Fibroblast of peridontal ligament (primary cell): ENCODE measurements around the gene KATNA1.
"Not testable (repeated sequence)": the region's sequence is repeated elsewhere in the genome, so short reads cannot be mapped to it uniquely, and the experiment has no call there.

Source experiments
- DNase-seq: peaks from one replicate; pipeline ENCODE4 v3.0.0-alpha.2; 2010; ENCODE audit errors: extremely low read depth

KATNA1 gene

DNA sequence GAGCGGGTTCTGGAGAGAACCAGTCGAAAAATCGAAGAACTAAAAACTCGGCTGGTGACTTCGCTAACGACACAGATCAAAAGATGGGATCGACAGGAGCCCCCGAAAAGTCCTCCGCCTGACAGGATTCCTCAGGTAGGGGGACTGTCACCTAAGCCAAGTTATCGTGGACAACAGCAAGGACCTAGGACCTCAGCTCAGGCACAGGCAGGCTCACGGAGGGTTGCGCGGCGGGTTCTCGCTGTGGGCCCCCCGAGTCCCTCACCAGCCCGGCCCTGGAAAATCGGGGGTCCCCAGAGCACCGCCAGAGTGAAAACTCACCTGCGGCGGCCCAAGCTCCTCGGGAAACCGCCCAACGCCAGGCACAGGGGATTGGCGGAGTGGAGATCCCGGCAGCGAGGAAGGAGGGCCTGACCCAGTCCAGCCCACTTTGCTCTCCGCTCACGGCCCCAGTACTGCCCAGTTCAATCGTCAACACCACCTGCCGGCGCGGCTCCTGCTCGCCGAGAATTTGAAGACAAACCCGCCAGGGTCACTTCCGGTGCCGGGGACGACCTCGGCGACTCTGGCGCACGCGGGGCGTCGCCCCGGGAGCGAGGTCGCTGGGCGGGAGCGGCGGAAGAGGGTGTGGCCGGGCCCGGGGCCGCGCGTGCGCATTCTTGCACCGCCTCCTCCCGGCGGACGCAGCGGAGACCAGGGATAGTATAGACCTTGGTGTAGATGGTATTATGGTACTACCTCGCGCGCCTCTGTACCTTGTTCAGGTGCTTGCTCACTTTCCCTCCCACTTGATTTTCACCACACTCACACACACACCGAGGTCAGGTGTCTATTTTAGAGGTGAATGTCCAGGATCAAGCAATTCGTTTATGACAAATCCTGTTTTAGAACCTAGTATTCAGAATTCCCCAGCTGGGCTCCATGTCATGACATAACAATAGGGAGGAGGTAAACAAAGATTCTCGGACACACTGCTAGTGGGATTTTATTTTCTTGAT, at the start of gene KATNA1:
TSS of gene KATNA1 (minus strand) at position 567 of the 998 bp plus-strand sequence. CDS start 10,167 bp downstream, outside the sequence.
- DNase-seq: peak; percentile 66

DNA sequence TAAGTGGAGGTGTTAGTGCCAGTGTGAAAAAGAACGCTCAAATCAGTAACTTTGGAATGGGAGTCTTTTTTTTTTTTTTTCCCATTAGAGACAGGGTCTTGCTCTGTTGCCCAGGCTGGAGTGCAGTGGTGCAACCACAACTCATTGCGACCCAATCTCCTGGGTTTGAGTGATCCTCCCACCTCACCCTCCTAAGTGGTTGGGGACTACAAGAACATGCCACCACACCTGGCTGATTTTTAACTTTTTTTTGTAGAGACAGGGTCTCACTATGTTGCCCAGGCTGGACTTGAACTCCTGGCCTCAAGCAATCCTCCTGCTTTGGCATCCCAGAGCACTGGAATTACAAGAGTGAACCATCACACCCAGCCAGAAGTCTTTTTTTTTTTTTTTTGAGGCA, 49.7 kb upstream of the KATNA1 start:
- DNase-seq: no peak

DNA sequence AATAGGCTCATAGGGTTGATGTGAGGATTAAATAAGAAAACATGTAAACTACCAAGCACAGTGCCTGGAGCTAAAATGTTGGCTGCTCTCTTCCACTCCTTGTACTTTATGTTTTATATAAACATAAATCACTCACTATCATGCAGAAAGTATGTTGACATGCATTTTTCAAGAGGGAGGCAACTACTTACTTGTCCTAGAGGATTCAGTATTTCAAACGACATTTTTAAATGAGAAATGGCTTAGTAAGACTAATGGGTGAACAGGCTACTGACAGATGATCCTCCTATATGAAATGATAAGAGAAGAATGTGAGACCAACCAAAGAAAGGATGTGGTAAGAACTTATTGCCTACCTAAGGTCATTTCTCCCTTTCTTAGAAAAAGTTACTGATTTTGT, 48.4 kb upstream of the KATNA1 start:
- DNase-seq: peak; percentile 66

DNA sequence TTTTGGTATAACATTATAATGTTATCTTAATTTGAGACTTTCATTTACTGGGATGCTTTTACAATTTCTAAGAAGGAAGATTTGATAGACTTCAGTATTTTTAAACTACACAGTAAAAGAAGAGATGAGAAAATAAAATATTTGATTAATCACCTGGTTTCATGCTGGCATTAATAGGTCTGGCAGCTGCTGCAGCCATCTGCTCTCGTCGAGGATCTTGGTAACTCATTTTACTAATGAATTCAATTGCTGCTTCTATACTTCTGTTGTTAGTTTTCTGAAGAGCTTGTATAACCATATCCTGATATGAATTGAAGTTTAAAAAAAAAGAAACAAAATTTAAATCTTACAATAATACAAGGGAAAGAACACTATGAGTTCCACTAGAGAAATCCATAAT, 46.4 kb upstream of the KATNA1 start:
- DNase-seq: no peak

DNA sequence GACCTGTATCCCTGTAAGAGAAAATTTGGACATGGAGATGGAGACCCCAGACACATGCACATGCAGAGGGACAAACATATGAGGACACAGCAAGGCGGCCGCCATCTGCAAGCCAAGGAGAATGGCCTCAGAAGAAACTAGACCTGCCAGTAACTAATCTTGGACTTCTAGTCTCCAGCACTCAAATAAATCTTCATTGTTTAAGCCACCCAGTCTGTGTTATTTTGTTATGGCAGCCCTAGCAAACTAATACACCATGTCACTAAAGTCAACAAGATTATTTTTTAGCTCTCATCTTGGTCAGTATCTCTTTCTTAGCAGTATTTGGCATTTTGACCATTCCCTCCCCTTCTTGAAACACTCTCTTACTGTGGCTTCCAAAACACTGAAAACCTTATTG, 42.7 kb upstream of the KATNA1 start:
- no peak for DNase-seq

DNA sequence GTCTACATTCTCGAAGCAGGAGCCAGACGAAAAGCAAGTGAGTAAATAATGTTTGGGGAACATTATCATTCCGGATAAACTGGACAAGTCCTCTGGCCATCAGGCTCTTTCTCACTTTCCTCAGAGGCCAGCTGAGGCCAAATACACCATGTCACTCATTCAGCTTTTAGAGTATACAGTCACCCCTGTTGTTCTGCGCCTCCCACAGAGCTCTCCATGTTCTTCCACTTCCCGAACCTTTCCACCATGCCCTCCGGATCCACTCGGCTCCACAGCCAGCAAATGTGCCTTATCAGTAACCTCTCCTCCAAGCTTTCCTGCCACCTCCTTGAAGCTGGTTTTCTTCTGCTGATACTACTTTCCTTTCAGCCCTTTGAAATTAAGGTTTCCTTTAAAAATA, 37.7 kb upstream of the KATNA1 start:
- DNase-seq: no peak

DNA sequence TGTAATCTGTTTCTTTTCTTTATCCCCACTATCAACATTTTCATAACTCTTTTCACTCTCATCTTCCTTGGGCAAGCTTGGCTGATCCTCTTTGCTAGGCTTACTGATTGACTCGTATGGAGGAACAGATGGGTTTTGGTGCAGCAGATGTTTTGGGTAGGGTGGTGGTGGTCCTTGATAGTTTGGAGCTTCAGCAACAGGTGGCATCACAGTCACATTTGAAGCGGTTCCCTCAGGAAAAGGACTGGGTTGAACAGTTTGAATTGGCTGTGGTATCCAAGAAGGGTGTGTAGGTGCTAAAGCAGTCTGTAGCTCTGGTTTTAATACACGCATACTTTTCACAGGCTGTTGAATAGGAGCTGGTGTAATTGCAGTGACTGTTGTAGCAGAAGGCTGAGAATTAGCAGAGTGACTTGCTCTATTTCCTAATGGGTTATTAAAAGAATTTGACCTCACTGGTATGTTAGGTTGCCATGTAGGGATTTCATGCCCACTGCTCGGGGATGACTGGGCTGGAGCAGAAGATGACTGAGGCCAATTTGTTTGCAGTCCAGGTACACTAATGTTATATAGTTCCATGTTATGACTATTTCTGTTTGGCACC, 34.8 kb upstream of the KATNA1 start:
- no peak for DNase-seq

DNA sequence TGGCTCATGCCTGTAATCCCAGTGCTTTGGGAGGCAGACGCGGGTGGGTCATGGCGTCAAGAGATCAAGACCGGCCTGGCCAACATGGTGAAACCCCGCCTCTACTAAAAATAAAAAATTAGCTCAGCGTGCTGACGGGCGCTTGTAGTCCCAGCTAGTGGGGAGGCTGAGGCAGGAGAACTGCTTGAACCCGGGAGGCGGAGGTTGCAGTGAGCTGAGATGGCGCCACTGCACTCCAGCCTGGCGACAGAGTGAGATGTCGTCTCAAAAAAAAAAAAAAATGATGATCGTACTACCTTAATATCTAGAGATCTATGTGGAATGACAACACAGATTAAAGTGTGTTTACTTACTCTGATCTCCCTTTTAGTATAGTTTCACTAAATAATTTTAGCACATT, 33.3 kb upstream of the KATNA1 start:
- not testable (repeated sequence) for DNase-seq

DNA sequence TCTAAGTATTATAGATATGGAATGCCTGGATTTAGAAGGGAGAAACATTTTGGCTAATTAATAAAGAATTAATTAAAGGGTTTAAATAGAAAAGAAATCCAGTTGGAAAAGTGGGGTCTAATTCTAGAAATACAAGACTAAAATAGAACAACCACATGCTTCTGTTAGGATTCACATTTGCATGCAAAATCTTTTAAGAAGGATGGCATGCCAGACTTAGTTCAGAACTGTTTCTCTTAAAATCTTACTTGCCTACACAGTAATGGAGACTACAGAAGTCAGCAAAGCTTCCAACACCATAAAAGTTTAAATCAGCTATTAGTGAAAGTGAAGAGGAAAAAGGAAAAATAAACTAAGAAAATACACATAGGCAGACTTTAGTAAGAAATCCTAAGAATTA, 32.7 kb upstream of the KATNA1 start:
- no peak for DNase-seq

DNA sequence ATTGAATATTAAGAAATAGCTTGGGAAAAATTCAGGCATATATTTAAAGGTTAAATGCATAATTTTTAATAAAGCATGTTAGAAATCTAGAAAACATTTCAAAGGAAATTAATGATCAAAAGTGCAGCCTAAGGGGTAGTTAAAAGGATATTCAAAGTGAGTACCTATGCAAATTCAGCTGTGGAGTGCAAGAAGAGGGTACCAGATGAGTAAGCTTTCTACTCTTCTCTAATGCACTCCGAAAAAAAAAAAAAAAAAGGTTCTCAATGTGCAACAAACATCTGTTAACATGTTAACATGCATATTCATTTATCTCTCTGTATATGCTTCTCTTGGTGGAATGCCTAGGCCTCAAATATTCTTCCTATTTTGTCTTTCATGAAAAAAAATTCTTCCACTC, 32.0 kb upstream of the KATNA1 start:
- DNase-seq: no peak

DNA sequence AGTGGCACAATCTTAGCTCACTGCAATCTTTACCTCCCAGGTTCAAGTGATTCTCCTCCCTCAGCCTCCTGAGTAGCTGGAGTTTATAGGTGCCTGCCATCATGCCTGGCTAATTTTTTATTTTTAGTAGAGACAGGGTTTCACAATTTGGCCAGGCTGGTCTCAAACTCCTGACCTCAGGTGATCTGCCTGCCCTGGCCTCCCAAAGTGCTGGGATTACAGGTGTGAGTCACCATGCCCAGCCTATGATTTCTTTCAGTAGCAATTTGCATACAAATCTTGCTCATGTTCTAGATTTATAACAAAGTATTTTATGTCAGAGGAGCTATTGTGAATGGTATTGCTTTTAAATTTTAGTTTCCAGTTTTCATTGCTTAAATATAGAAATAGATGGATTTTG, 23.8 kb upstream of the KATNA1 start:
- not testable (repeated sequence) for DNase-seq

DNA sequence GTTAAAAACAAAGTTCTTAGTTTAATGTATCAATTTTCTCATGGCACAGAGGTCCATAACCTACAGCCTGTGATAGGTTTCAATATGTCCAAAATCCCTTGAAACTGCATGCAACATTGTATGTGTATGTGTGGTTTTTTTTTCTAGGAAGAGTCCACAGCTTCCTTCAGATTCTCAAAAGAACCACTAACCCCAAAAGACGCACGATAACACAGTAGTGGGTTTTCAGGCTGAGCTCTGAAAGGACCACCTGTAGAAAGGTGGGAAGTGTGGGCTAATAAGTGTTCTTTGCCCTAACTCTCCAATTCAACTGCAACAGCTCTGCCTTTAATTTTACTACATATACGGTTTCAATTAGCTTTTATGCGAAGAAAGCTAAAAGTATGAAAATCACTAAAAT, 11.5 kb upstream of the KATNA1 start:
- DNase-seq: no peak

DNA sequence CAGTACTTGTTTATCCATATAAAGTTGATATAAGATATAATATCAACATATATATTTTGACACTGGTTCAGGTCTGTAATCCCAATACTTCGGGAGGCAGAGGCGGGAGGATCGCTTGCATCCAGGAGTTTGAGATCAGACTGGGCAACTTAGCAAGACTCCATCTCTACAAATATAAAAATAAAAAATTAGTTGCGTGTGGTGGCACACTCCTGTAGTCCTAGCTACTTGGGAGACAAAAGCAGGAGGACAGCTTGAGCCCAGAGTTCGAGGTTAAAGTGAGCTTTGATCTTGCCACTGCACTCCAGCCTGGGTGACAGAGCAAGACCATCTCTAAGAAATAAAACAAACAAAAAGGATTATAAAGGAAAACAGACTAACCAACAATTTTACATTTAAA, 8.9 kb upstream of the KATNA1 start:
- no peak for DNase-seq

DNA sequence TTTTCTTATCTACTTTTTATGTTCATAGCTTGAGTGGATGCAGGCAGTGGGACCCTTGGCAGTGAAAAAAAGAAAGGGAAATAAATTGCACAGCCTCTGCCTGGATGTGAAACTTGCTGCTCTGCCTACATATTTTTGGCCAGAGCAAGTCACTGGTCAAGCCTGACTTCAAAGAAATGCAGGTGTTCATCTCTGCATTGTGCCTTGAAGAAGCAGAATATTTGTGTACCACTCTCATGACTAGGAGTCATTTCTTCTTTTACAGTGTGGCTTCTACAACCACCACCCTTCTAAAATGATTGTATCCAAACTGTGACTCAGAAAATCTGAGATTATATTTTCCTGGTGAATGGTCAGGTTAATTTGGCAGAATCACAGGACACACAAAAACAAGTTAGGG, 2.5 kb upstream of the KATNA1 start:
- no peak for DNase-seq

DNA sequence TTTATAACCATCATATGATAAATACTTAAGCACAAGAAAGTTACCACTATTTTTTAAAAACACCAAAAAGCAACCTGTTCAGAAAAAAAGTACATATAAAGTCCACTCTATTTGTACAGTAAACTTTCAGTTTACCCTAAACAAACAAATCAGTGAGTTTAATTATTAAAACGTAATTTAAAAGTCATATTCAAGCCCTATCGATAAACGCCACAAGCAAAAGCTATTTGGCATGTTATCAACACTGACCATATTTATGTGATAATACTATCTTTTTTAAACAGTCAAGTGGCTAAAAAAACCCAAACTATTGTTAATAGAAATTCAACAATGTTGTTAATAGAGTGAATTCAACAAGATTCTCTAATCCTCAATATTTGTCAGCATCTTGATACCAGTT, 1.9 kb downstream of the KATNA1 start:
- DNase-seq: no peak

DNA sequence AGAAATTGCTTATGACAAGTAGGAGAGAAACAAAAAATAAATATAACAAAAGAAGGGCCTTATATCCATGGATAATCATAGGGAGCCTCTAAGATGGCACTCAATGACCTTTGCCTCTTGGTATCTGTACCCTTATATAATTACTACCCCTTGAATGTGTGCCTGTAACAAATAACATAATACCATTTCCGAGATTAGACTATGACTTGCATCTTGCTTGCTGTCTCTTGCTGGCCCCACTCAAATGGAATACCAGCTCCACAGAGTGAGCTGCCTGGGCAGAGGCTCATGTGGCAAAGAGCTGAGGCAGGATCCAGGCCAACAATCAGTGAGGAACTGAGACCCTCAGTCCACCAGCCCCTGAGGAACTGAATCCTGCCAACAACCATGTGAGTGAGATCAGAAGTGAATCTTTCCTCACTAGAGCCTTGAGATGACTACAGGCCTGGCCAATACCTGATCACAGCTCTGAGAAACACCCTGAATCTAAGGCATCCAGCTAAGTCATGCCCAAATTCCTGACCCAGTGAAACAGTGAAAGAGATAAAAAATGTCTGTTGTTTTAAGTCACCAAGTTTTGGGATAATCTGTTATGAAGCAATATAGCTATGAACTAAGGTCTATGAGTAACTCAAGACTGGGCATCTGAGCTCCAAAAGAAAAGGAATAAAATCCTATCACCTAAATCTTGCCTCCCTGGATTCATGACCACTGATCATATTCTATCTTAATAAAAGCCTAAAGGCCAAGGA, 5.5 kb downstream of the KATNA1 start:
- peak; percentile 48 for DNase-seq

DNA sequence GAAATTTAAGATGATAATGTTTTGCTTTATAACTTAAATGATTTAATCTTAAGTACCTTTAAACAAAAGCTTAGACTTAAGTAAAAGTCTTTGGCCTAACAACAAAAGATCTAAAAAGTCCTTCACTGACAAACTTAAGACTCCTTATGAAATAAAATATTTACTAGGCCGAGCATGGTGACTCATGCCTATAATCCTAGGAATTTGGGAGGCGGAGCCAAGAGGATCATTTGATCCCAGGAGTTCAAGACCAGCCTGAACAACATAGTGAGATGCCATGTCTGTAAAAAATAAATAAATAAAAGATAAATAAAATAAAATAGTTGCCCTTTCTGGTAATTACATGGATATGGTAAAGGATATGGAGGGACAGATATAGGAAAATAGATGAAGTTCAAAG, 12.4 kb downstream of the KATNA1 start:
- peak; percentile 71 for DNase-seq

DNA sequence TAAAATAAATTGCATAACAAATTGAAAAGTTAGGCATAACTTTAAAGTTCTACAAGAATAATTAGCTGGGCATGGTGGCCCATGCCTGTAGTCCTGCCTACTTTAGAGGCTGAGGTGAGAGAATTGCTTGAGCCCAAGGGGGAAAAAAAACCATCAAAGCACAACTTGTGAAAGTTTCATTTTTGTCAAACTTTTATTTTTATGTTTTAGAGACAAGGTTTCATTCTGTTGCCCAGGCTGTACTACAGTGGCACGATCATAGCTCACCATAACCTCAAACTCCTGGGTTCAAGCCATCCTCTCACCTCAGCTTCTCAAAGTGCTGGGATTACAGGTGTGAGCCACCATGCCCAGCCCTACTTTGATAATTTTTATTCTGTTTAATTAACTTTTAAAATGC, 14.2 kb downstream of the KATNA1 start:
- no peak for DNase-seq

DNA sequence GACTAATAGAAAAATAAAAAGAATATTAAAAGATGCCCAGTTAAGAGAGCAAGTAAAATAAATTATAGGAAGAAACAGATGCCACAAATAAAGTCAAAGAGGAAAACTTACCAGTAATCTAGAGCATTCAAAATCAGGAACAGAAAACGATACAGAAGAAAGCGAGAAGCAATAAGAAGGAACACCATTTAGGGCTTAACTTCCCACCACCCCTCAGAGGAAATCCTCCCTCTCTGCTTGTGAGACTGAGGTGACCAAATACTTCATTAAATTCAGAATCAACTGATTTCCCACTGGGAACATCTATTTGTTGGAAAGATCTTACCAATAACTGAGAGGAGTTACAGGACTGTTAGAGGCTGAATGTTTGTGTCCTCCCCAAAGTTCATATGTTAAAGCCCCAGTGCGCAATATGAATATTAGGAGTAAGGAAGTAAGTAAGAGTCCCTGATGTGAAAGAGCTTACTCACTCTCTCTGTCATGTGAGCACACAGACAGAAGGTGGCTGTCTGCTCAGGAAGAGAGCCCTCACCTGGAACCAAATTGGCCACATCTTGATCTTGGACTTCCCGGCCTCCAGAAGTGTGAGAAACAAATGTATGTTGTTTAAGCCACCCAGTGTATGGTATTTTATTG, 19.5 kb downstream of the KATNA1 start:
- no peak for DNase-seq

DNA sequence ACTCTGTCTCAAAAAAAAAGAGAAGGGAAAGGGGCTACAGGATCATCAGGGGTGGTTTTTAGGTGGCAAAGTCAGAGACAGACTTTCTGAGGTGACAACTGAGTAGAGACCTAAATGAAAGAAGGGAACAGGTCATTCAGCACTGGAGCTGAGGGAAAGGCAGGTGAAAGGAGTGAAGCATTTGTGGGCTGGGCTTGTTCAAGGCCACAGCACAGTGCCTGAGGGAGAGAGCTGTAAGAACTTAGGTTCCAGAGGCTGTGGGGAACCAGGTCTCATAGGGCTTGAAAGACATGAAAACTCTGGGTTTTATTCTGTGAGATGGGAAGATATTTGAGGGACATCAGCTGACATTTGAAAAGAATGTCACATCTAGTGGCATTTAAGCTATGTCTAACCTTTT, 20.8 kb downstream of the KATNA1 start:
- no peak for DNase-seq

DNA sequence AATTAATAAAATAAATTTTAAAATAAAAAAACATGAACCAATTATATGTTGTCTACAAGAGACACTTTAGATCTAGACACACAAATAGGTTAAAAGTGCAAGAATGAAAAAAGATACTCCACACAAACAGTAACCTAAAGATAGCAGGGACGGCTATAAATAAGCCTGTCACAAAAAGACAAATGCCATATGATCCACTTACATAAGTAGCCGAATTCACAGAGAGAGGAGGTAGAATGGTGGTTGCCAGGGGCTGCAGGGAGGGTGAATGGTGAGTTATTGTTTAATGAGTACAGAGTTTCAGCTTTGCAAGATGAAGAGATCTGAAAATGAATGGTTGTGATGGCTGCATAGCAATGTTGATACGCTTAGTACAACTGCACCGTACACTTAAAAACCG, 32.7 kb downstream of the KATNA1 start:
- DNase-seq: no peak

DNA sequence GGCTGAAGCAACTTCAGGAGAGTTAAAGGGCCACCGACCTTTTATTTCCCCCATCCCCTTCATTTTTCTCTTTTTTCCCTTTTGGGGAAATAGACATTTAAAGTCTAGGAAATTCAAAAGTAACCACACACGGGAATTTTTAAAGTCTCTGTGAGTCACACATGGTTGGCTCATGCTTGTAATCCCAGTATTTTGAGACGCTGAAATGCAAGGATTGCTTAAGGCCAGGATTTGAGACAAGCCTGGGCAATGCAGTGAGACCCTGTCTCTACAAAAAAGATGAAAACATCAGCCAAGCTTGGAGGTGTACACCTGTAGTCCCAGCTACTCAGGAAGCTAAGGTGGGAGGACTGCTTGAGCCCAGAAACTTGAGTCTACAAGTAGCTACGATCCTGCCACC, 34.2 kb downstream of the KATNA1 start:
- peak; percentile 62 for DNase-seq
